Peyer's patch (tissue), 4 donors: ENCODE results near the gene ADCY2.

Experiments
- POLR2A ChIP-seq, 2 donors: fragments of 450-650 bp; IDR thresholded peaks; one replicate each; pipeline ENCODE4 v1.5.1; 2017; ENCODE audit warnings: antibody characterized with exemption in 2 of 2, mild to moderate bottlenecking in 2 of 2, moderate library complexity in 2 of 2
- TF ChIP-seq, protein P1 (sequence below), 6 experiments: fragments of 450-650 bp in 4 of 6; fragments of 200-600 bp in 2 of 6; sonication (generic) in 1 of 6; IDR thresholded peaks; one replicate each; pipeline ENCODE4 v1.5.1; 2017 to 2019; ENCODE audit warnings: antibody characterized with exemption in 6 of 6, mild to moderate bottlenecking in 3 of 6, moderate library complexity in 1 of 6

DNA sequence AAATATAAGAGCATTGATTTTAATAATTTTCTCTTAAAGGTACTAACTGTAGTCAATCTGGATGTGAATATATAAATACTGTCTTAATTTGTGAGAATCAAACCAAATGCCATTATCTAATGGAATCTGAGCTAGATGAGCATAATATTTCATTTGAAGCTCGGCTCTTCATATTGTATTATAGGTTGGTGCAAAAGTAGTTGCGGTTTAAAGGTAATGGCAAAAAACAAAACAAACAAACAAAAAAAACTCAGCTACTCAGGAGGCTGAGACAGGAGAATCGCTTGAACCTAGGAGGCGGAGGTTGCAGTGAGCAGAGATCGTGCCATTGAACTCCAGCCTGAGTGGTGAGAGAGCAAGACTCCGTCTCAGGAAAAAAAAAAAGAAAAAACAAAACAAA is 358.6 kb downstream of the ADCY2 start:
- TF ChIP-seq, protein P1, sequence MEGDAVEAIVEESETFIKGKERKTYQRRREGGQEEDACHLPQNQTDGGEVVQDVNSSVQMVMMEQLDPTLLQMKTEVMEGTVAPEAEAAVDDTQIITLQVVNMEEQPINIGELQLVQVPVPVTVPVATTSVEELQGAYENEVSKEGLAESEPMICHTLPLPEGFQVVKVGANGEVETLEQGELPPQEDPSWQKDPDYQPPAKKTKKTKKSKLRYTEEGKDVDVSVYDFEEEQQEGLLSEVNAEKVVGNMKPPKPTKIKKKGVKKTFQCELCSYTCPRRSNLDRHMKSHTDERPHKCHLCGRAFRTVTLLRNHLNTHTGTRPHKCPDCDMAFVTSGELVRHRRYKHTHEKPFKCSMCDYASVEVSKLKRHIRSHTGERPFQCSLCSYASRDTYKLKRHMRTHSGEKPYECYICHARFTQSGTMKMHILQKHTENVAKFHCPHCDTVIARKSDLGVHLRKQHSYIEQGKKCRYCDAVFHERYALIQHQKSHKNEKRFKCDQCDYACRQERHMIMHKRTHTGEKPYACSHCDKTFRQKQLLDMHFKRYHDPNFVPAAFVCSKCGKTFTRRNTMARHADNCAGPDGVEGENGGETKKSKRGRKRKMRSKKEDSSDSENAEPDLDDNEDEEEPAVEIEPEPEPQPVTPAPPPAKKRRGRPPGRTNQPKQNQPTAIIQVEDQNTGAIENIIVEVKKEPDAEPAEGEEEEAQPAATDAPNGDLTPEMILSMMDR (IDR thresholded peaks at IDR 0.05) = no peak
- no peak for TF ChIP-seq POLR2A (IDR thresholded peaks at IDR 0.05)
